NT2/D1 (cell line): Measurements from ENCODE around the gene LEMD2.

ENCODE experiments used
- DNase-seq: peaks from one replicate; pipeline ENCODE4 v3.0.0-alpha.2; 2011; ENCODE audit warnings: low read depth, low spot score
- H3K27me3 ChIP-seq: 2 replicates; pipeline ENCODE4 v1.6.0; 2011; ENCODE audit warnings: mild to moderate bottlenecking; ENCODE audit not compliant: insufficient read length, insufficient read depth
- H3K36me3 ChIP-seq: 2 replicates; pipeline ENCODE4 v1.6.1; 2011; ENCODE audit warnings: mild to moderate bottlenecking, low read length, mixed read lengths; ENCODE audit not compliant: insufficient read depth, insufficient read length
- H3K4me1 ChIP-seq: 2 replicates; pipeline ENCODE4 v1.5.1; 2011; ENCODE audit not compliant: insufficient read depth, insufficient read length
- H3K4me3 ChIP-seq: 2 replicates; pipeline ENCODE4 v1.5.1; 2011; ENCODE audit warnings: low read depth; ENCODE audit not compliant: insufficient read length
- H3K9ac ChIP-seq: 2 replicates; pipeline ENCODE4 v1.6.0; 2011; ENCODE audit warnings: low read depth; ENCODE audit not compliant: insufficient read length
- H3K9me3 ChIP-seq: 2 replicates; pipeline ENCODE4 v1.5.1; 2011; ENCODE audit warnings: mild to moderate bottlenecking, low read length; ENCODE audit not compliant: insufficient read depth
- SUZ12 ChIP-seq: IDR thresholded peaks from 2 replicates; pipeline ENCODE4 v1.6.1; 2011; ENCODE audit not compliant: insufficient read length, insufficient read depth; ENCODE audit errors: extremely low read depth
- YY1 ChIP-seq: IDR thresholded peaks from 2 replicates; pipeline ENCODE4 v1.6.1; 2011; ENCODE audit not compliant: insufficient read length, insufficient read depth
- ZNF274 ChIP-seq: IDR thresholded peaks from 2 replicates; pipeline ENCODE4 v1.6.1; 2011; ENCODE audit warnings: mild to moderate bottlenecking, low read depth, low read length

Gene LEMD2

GRCh38 chr6:33722103-33722623 is 66.8 kb downstream of the LEMD2 start:
- DNase-seq = no peak

GRCh38 chr6:33721508-33721907 is 67.4 kb downstream of the LEMD2 start:
- TF ChIP-seq SUZ12 (no peak), YY1 (no peak), ZNF274 (no peak)

More at GRCh38 chr6:33722103-33722623, 66.8 kb downstream of the LEMD2 start:
- H3K4me3 ChIP-seq = no peak overlapping the region
- no peaks in the 10 kb centered on the region for H3K27me3 ChIP-seq
- H3K36me3 ChIP-seq = no peaks in the 10 kb centered on the region
- no peaks in the 10 kb centered on the region for H3K9me3 ChIP-seq
- TF ChIP-seq ZNF274 (no peak), YY1 (no peak), SUZ12 (no peak)
- no peak overlapping the region for H3K9ac ChIP-seq
- peaks cover 2% of the 10 kb centered on the region for H3K4me1 ChIP-seq

More at GRCh38 chr6:33721508-33721907, 67.4 kb downstream of the LEMD2 start:
- H3K4me1 ChIP-seq = peaks cover 2% of the 10 kb centered on the region
- no peak overlapping the region for H3K9ac ChIP-seq
- H3K9me3 ChIP-seq = no peaks in the 10 kb centered on the region
- H3K36me3 ChIP-seq = no peaks in the 10 kb centered on the region
- no peak for DNase-seq
- no peaks in the 10 kb centered on the region for H3K27me3 ChIP-seq
- no peak overlapping the region for H3K4me3 ChIP-seq
